GM18526 (cell line): ENCODE measurements around the gene IQSEC1.

Experiments
- POLR2A ChIP-seq: IDR thresholded peaks from 3 replicates; pipeline ENCODE4 v1.6.1; 2011; ENCODE audit not compliant: insufficient read length; ENCODE audit errors: extremely low read depth

IQSEC1 gene

GRCh38 chr3:13015286-13016082 lies 57.7 kb downstream of the IQSEC1 start:
- no peak for TF ChIP-seq POLR2A

- TF ChIP-seq POLR2A: no peak
These were observed 58.4 kb downstream of the IQSEC1 start for GRCh38 chr3:13014755-13015285.

- TF ChIP-seq POLR2A: peak; percentile 13
These were observed 59.1 kb downstream of the IQSEC1 start for GRCh38 chr3:13013994-13014754.

GRCh38 chr3:13013566-13013965 lies 59.7 kb downstream of the IQSEC1 start:
- no peak for TF ChIP-seq POLR2A

GRCh38 chr3:13013151-13013561 lies 60.1 kb downstream of the IQSEC1 start:
- peak; percentile 13 for TF ChIP-seq POLR2A

GRCh38 chr3:13012221-13012691 lies 61.0 kb downstream of the IQSEC1 start:
- TF ChIP-seq POLR2A: peak; percentile 37

- no peak for TF ChIP-seq POLR2A
These were observed 61.5 kb downstream of the IQSEC1 start for GRCh38 chr3:13011573-13012220.

GRCh38 chr3:13010780-13011572 lies 62.3 kb downstream of the IQSEC1 start:
- TF ChIP-seq POLR2A: peak; percentile 4

- no peak for TF ChIP-seq POLR2A
These were observed 63.3 kb downstream of the IQSEC1 start for GRCh38 chr3:13009946-13010315.

- peak; percentile 25 for TF ChIP-seq POLR2A
These were observed 63.9 kb downstream of the IQSEC1 start for GRCh38 chr3:13009132-13009945.

GRCh38 chr3:13008155-13008995 lies 64.9 kb downstream of the IQSEC1 start:
- TF ChIP-seq POLR2A: no peak

- TF ChIP-seq POLR2A: no peak
These were observed 65.8 kb downstream of the IQSEC1 start for GRCh38 chr3:13007251-13007941.
